Measurements from ENCODE around the gene TFAM.

TFAM gene

GRCh38 chr10:58389024-58389423 lies 3.8 kb downstream of the TFAM start:
- Histone ChIP-seq H3K79me2 (ENCODE audit: insufficient read depth, low read length) (peaks cover 58% of the 10 kb centered on the region), H3K36me3 (ENCODE audit: low read length) (peaks cover 46% of the 10 kb centered on the region), H3K4me3 (ENCODE audit: insufficient read depth, low read length, poor library complexity, severe bottlenecking) (no peak overlapping the region), H3K27me3 (ENCODE audit: low read length) (no peaks in the 10 kb centered on the region), H2AFZ (ENCODE audit: low read depth, low read length, severe bottlenecking) (no peak overlapping the region), H3K27ac (ENCODE audit: low read depth, low read length) (no peak overlapping the region), H3K9me2 (replicated peaks; ENCODE audit: insufficient read depth, low read length) (no peaks in the 10 kb centered on the region), H3K9ac (ENCODE audit: low read length) (no peak overlapping the region), H4K20me1 (ENCODE audit: low read depth, low read length) (no peaks in the 10 kb centered on the region), H3K9me3 (ENCODE audit: insufficient read depth, low read length) (no peaks in the 10 kb centered on the region), H3K4me2 (ENCODE audit: low read depth, low read length, poor library complexity, severe bottlenecking) (no peak overlapping the region), H3F3A (ENCODE audit: insufficient read depth) (peaks cover 7% of the 10 kb centered on the region)
- no peak for TF ChIP-seq CTCF (IDR thresholded peaks at IDR 0.05; ENCODE audit: insufficient read depth, low read length, poor library complexity, severe bottlenecking)
- TF ChIP-seq EZH2phosphoT487 (conservative IDR thresholded peaks at IDR 0.05; ENCODE audit: low read length) = no peak

- H3K4me3 ChIP-seq (ENCODE audit: insufficient read depth, low read length, poor library complexity, severe bottlenecking) = no peak overlapping the region
- no peak overlapping the region for H3K4me2 ChIP-seq (ENCODE audit: low read depth, low read length, poor library complexity, severe bottlenecking)
- H3K9me3 ChIP-seq (ENCODE audit: insufficient read depth, low read length) = no peaks in the 10 kb centered on the region
- H3K79me2 ChIP-seq (ENCODE audit: insufficient read depth, low read length) = peaks cover 27% of the 10 kb centered on the region
- H3K9me2 ChIP-seq (replicated peaks; ENCODE audit: insufficient read depth, low read length) = no peaks in the 10 kb centered on the region
- no peak overlapping the region for H2AFZ ChIP-seq (ENCODE audit: low read depth, low read length, severe bottlenecking)
- peaks cover 66% of the 10 kb centered on the region for H3K36me3 ChIP-seq (ENCODE audit: low read length)
- no peaks in the 10 kb centered on the region for H3F3A ChIP-seq (ENCODE audit: insufficient read depth)
- 0 out of 2 replicates have a peak, but pooled peaks cover 3% of the 10 kb centered on the region for H4K20me1 ChIP-seq (ENCODE audit: low read depth, low read length)
- H3K27ac ChIP-seq (ENCODE audit: low read depth, low read length) = no peak overlapping the region
- TF ChIP-seq CTCF (IDR thresholded peaks at IDR 0.05; ENCODE audit: insufficient read depth, low read length, poor library complexity, severe bottlenecking) (no peak), EZH2phosphoT487 (conservative IDR thresholded peaks at IDR 0.05; ENCODE audit: low read length) (no peak)
- H3K9ac ChIP-seq (ENCODE audit: low read length) = no peak overlapping the region
- no peaks in the 10 kb centered on the region for H3K27me3 ChIP-seq (ENCODE audit: low read length)
These were observed 8.1 kb downstream of the TFAM start for GRCh38 chr10:58393317-58393716.

- Histone ChIP-seq H3K4me3 (ENCODE audit: insufficient read depth, low read length, poor library complexity, severe bottlenecking) (no peak overlapping the region), H3K79me2 (ENCODE audit: insufficient read depth, low read length) (peaks cover 26% of the 10 kb centered on the region; the same call in 1 of the 2 replicates), H3K9ac (ENCODE audit: low read length) (no peak overlapping the region), H3K9me2 (replicated peaks; ENCODE audit: insufficient read depth, low read length) (no peaks in the 10 kb centered on the region), H3K27ac (ENCODE audit: low read depth, low read length) (no peak overlapping the region), H3K36me3 (ENCODE audit: low read length) (peaks cover 59% of the 10 kb centered on the region), H2AFZ (ENCODE audit: low read depth, low read length, severe bottlenecking) (no peak overlapping the region), H3K9me3 (ENCODE audit: insufficient read depth, low read length) (no peaks in the 10 kb centered on the region), H4K20me1 (ENCODE audit: low read depth, low read length) (0 out of 2 replicates have a peak, but pooled peaks cover 3% of the 10 kb centered on the region), H3K27me3 (ENCODE audit: low read length) (no peaks in the 10 kb centered on the region), H3K4me2 (ENCODE audit: low read depth, low read length, poor library complexity, severe bottlenecking) (no peak overlapping the region), H3F3A (ENCODE audit: insufficient read depth) (no peaks in the 10 kb centered on the region)
- TF ChIP-seq EZH2phosphoT487 (conservative IDR thresholded peaks at IDR 0.05; ENCODE audit: low read length) (no peak), CTCF (IDR thresholded peaks at IDR 0.05; ENCODE audit: insufficient read depth, low read length, poor library complexity, severe bottlenecking) (no peak)
These were observed 9.3 kb downstream of the TFAM start for GRCh38 chr10:58394471-58394870.
